Measurements from ENCODE around the gene CCDC88A. TPM values are rescaled to one million over a fixed set of nuclear protein-coding genes. Genes with fewer than 3 reads are reported as not detected.
"Not testable (repeated sequence)": the region's sequence is repeated elsewhere in the genome, so short reads cannot be mapped to it uniquely, and the experiment has no call there.

CCDC88A gene
- total RNA-seq, 2 experiments from 2014 or later: 14.8 to 15.8 TPM

DNA sequence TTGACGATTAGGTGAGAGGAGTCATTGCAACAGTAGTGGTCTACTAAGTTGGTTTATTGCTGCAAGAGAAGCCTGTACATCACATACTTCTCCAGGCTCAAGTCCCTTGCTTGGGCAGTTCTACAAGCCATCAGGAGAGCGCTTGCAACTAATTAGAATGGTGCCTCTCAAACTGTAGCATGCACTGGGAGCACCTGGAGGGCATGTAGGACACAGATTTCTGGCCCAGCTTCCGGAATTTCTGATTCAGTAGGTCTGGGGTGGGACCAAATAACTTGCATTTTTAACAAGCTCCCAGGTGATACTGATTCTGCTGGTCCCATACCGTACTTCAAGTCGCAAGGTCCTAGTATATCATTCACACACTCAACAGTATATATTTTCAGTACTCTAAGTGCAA is 34.5 kb upstream of the CCDC88A start:
- no peaks in the 10 kb centered on the region for H3K36me3 Mint-ChIP-seq (ENCODE audit: low read depth)
- H3K4me3 Mint-ChIP-seq: no peak overlapping the region
- ATAC-seq (no peak), DNase-seq (no peak)
- no peak for TF ChIP-seq CTCF (IDR thresholded peaks at IDR 0.05)
- ChIA-PET CTCF (no interaction called here), POLR2A (no interaction called here)
- no peak overlapping the region for H3K27ac Mint-ChIP-seq
- no peaks in the 10 kb centered on the region for H3K27me3 Mint-ChIP-seq
- no peaks in the 10 kb centered on the region for H3K9me3 Mint-ChIP-seq
- H3K4me1 Mint-ChIP-seq (ENCODE audit: low read depth): no peaks in the 10 kb centered on the region
- intact Hi-C loops (cut with micrococcal nuclease): no loop called here

DNA sequence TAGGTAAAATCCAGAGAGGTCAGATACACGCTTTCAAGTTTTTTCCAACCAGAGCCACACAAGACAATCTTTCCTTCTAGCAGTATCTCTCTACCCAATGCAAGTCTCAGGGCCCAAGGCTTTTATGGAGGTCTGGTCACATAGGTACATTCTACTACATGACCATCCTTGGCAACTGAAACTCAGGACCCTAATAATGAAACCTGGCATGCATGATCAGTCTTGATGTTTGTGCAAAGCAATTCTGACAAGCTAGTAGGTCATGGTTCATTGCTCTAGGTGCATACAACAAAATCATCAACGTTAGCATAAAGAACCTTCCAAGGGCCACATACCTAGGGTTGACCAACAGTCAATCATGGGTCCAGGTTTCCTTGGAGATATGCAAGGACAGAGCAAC is 33.2 kb upstream of the CCDC88A start:
- no peaks in the 10 kb centered on the region for H3K9me3 Mint-ChIP-seq
- ATAC-seq (no peak), DNase-seq (no peak)
- no peaks in the 10 kb centered on the region for H3K4me1 Mint-ChIP-seq (ENCODE audit: low read depth)
- no peaks in the 10 kb centered on the region for H3K27me3 Mint-ChIP-seq
- no peak overlapping the region for H3K4me3 Mint-ChIP-seq
- POLR2A ChIA-PET: interaction anchor here (0.6 kb wide), 1 partner anchor 14 kb away, joined by 3 read pairs; no protein-coding TSS in a partner anchor
- TF ChIP-seq CTCF (IDR thresholded peaks at IDR 0.05): no peak
- CTCF ChIA-PET: no interaction called here
- no peak overlapping the region for H3K27ac Mint-ChIP-seq
- intact Hi-C loops (cut with micrococcal nuclease): no loop called here
- H3K36me3 Mint-ChIP-seq (ENCODE audit: low read depth): no peaks in the 10 kb centered on the region

- intact Hi-C loops (cut with micrococcal nuclease): no loop called here
- no peaks in the 10 kb centered on the region for H3K36me3 Mint-ChIP-seq (ENCODE audit: low read depth)
- POLR2A ChIA-PET: no interaction called here
Observed at GRCh38 chr2:55451699-55452098, 32.0 kb upstream of the CCDC88A start.

GRCh38 chr2:55450014-55450413 is 30.4 kb upstream of the CCDC88A start:
- H3K27me3 Mint-ChIP-seq; H3K27ac Mint-ChIP-seq; ATAC-seq; intact Hi-C loops (cut with micrococcal nuclease); H3K4me1 Mint-ChIP-seq (ENCODE audit: low read depth); H3K36me3 Mint-ChIP-seq (ENCODE audit: low read depth); DNase-seq; CTCF ChIA-PET; H3K4me3 Mint-ChIP-seq; POLR2A ChIA-PET; H3K9me3 Mint-ChIP-seq: not testable (repeated sequence)

More at GRCh38 chr2:55451699-55452098, 32.0 kb upstream of the CCDC88A start:
- no peaks in the 10 kb centered on the region for H3K27me3 Mint-ChIP-seq
- no peak for TF ChIP-seq CTCF (IDR thresholded peaks at IDR 0.05)
- no peak overlapping the region for H3K27ac Mint-ChIP-seq
- no peaks in the 10 kb centered on the region for H3K4me1 Mint-ChIP-seq (ENCODE audit: low read depth)
- no peaks in the 10 kb centered on the region for H3K9me3 Mint-ChIP-seq
- no peak for ATAC-seq
- CTCF ChIA-PET: interaction anchor here (0.7 kb wide), 1 partner anchor 538 kb away, joined by 4 read pairs; no protein-coding TSS in a partner anchor
- DNase-seq: no peak
- no peak overlapping the region for H3K4me3 Mint-ChIP-seq

DNA sequence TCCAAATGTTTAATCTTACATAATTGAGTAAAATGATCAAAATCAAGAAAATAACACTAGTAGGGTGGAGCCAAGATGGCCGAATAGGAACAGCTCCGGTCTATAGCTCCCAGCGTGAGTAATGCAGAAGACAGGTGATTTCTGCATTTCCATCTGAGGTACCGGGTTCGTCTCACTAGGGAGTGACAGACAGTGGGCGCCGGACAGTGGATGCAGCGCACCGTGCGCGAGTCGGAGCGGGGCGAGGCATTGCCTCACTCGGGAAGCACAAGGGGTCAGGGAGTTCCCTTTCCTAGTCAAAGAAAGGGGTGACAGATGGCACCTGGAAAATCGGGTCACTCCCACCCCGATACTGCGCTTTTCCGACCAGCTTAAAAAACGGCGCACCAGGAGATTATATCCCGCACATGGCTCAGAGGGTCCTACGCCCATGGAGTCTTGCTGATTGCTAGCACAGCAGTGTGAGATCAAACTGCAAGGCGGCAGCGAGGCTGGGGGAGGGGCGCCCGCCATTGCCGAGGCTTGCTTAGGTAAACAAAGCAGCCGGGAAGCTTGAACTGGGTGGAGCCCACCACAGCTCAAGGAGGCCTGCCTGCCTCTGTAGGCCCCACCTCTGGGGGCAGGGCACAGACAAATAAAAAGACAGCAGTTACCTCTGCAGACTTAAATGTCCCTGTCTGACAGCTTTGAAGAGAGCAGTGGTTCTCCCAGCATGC is 22.5 kb upstream of the CCDC88A start:
- H3K4me1 Mint-ChIP-seq (ENCODE audit: low read depth); H3K36me3 Mint-ChIP-seq (ENCODE audit: low read depth); H3K9me3 Mint-ChIP-seq; H3K4me3 Mint-ChIP-seq; H3K27me3 Mint-ChIP-seq; H3K27ac Mint-ChIP-seq; DNase-seq; ATAC-seq; POLR2A ChIA-PET; intact Hi-C loops (cut with micrococcal nuclease): not testable (repeated sequence)
- CTCF ChIA-PET: interaction anchor here (0.6 kb wide), 1 partner anchor 11 kb away, joined by 3 read pairs; no protein-coding TSS in a partner anchor

- H3K4me3 Mint-ChIP-seq: no peak overlapping the region
- H3K36me3 Mint-ChIP-seq (ENCODE audit: low read depth): no peaks in the 10 kb centered on the region
- no peaks in the 10 kb centered on the region for H3K4me1 Mint-ChIP-seq (ENCODE audit: low read depth)
- ChIA-PET POLR2A (no interaction called here), CTCF (interaction anchor here (0.6 kb wide), 1 partner anchor 10 kb away, joined by 3 read pairs; no protein-coding TSS in a partner anchor)
- ATAC-seq (no peak), DNase-seq (no peak)
- H3K9me3 Mint-ChIP-seq: no peaks in the 10 kb centered on the region
- H3K27ac Mint-ChIP-seq: no peak overlapping the region
- intact Hi-C loops (cut with micrococcal nuclease): no loop called here
- TF ChIP-seq CTCF (IDR thresholded peaks at IDR 0.05): no peak
- H3K27me3 Mint-ChIP-seq: peaks cover 8% of the 10 kb centered on the region
Observed at GRCh38 chr2:55441280-55441892, 21.7 kb upstream of the CCDC88A start.
